ENCODE data around the gene JAG1.

GRCh38 chr20:10646886-10647420 is 26.8 kb downstream of the JAG1 start:
- TF ChIP-seq POLR2A (IDR thresholded peaks at IDR 0.05; ENCODE audit: low read length) (no peak), CTCF (IDR thresholded peaks at IDR 0.05) (no peak), USF2 (IDR thresholded peaks at IDR 0.05) (no peak), HMGXB4 (CRISPR knock-in tag; IDR thresholded peaks at IDR 0.05; ENCODE audit: borderline replicate concordance) (no peak), HOXB5 (CRISPR knock-in tag; IDR thresholded peaks at IDR 0.05) (no peak), RAD21 (conservative IDR thresholded peaks at IDR 0.05 in 1 of 2, IDR thresholded peaks at IDR 0.05 in 1 of 2) (no peak), EP300 (IDR thresholded peaks at IDR 0.05) (no peak), NPAS2 (CRISPR knock-in tag; IDR thresholded peaks at IDR 0.05; ENCODE audit: borderline replicate concordance) (no peak), RCOR1 (IDR thresholded peaks at IDR 0.05; ENCODE audit: low read depth, low read length) (no peak), MAZ (IDR thresholded peaks at IDR 0.05; ENCODE audit: borderline replicate concordance, low read depth, low read length) (no peak), REST (IDR thresholded peaks at IDR 0.05) (no peak), CEBPB (IDR thresholded peaks at IDR 0.05) (no peak)
